Right cardiac atrium (tissue), 5 donors: ENCODE data around the gene DCAF10. TPM values are rescaled to one million over a fixed set of nuclear protein-coding genes. Genes with fewer than 3 reads are reported as not detected.
"Not testable (repeated sequence)": the region's sequence is repeated elsewhere in the genome, so short reads cannot be mapped to it uniquely, and the experiment has no call there.

Experiments used
- ATAC-seq, 2 donors: fragments of 200-7000 bp; cut with Tn5 transposase; one replicate each; pipeline versions ENCODE4 v1.8.0 to v1.9.1; 2020; ENCODE audit warnings: moderate library complexity in 2 of 2, mild to moderate bottlenecking in 1 of 2
- DNase-seq, 3 donors: peaks; one replicate each; pipeline ENCODE4 v3.0.0-alpha.2; 2020
- H3K27ac ChIP-seq: one replicate; pipeline ENCODE4 v1.5.1; 2013; ENCODE audit warnings: mild to moderate bottlenecking, low read length, control low read depth, moderate library complexity
- H3K27me3 ChIP-seq: one replicate; pipeline ENCODE4 v1.6.1; 2013; ENCODE audit not compliant: control insufficient read depth, insufficient read depth
- H3K4me1 ChIP-seq: one replicate; pipeline ENCODE4 v1.6.1; 2013; ENCODE audit warnings: low read length; ENCODE audit not compliant: control insufficient read depth, insufficient read depth
- H3K4me3 ChIP-seq: one replicate; pipeline ENCODE4 v1.5.1; 2013; ENCODE audit warnings: low read length, control low read depth
- H3K9me3 ChIP-seq: one replicate; pipeline ENCODE4 v1.6.1; 2013; ENCODE audit warnings: low read length; ENCODE audit not compliant: control insufficient read depth
- WGBS: extraction: QIAGEN DNeasy Blood & Tissue Kit; methylation state at CpG from one replicate; pipeline ENCODE4 v1.1.7; 2013; 5-methylcytosine and 5-hydroxymethylcytosine counted together
- intact Hi-C, 4 donors: fragments of 100-400 bp; cut with DNase I; formaldehyde crosslinking; loops; one replicate each; pipeline versions ENCODE4 v1.11.0 to v1.14.0; 2022 to 2023
- polyA plus RNA-seq: library from polyadenylated mRNA; stranded (reverse); fragments of 200-250 nt; gene quantifications from one replicate; pipeline ENCODE4 v1.2.3, GENCODE V29; 2013
- total RNA-seq, 4 donors: library from RNA; stranded (reverse); fragmentation: NEBNext Ultra II Directional; extraction: Animal tissue kit (Norgen Biotek cat#: 25700); gene quantifications; one replicate each; pipeline ENCODE4 v1.2.1, GENCODE V29; 2021
- donor health status: healthy with polysubstance abuse.
- donor health status: DM: no; HTN: yes; CAD: no.
- donor health status: DM: no; HTN: no; CAD: no.
- donor health status: DM: no; HTN: yes; CAD: no; lungs with severe emphysema.
- donor health status: DM: yes; HTN: yes; CAD: no.

The DCAF10 gene
- total and polyA plus RNA-seq, 5 donors = 7.7 to 18.8 (median 16.2) TPM

DNA sequence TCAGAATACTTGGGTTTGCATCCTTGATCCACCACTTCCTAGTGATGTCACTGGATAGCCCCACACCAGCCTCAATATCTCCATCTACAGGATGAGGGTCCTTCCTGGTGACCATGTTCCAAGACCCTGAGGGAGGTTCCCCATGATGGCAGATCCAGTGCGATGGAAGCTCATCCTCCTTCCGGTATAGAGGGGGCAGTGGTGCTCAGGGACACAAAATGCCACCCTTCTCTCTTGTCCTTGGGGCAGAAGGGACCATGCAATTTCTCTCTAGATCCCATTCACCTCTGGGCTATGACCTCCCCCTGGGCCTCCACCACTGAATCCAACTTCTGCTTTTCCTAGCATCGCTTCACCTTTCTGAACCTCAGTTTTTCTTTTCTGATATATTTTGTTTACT is 108.7 kb downstream of the DCAF10 start:
- no peak for DNase-seq
- Histone ChIP-seq H3K27ac (no peak overlapping the region), H3K9me3 (no peaks in the 10 kb centered on the region), H3K4me1 (no peaks in the 10 kb centered on the region), H3K4me3 (no peak overlapping the region), H3K27me3 (no peaks in the 10 kb centered on the region)
- 92% methylated on average over 3 of the region's 3 CpGs for WGBS
- intact Hi-C loops = loop anchor here in 1 of 4 donors (10.0 kb wide), 1 partner anchor 455 kb away; no protein-coding TSS in a partner anchor
- no peak for ATAC-seq

DNA sequence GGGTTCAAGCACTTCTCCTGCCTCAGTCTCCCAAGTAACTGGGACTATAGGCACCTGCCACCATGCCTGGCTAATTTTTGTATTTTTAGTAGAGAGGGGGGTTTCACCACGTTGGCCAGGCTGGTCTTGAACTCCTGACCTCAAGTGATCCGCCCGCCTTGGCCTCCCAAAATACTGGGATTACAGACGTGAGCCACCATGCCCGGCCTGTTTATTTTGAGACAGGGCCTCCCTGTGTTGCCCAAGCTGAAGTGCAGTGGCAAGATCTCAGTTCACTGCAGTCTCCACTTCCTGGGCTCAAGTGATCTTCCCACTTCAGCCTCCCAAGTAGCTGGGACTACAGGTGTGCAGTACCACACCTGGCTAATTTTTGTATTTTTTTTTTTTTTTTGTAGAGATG is 109.2 kb downstream of the DCAF10 start:
- 90% methylated on average over 5 of the region's 5 CpGs for WGBS
- not testable (repeated sequence) for H3K9me3 ChIP-seq, ATAC-seq, DNase-seq, H3K4me1 ChIP-seq, H3K27ac ChIP-seq, H3K4me3 ChIP-seq, H3K27me3 ChIP-seq
- intact Hi-C loops = loop anchor here (5.0 to 10.0 kb wide), 8 partner anchors 157 to 455 kb away; partner anchors contain the start of gene SHB (in 1 of the 4)

DNA sequence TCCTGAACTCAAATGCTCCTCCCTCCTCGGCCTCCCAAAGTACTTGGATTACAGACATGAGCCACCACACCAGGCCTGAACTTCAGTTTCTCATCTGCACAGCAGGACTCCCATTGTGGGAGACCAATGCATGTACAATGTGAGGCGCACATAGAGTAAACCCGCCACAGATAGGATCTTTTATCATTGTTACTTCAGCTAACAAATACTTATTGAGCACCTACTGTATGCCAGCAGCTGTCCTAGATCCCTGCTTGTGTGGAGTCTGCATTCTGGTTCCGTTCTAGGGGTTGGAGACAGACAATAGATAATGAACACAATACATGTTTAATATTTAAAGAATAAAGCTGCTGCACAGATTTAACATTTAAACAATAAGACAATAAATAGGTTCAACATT is 109.7 kb downstream of the DCAF10 start:
- Histone ChIP-seq H3K27me3 (no peaks in the 10 kb centered on the region), H3K9me3 (no peaks in the 10 kb centered on the region), H3K4me1 (no peaks in the 10 kb centered on the region), H3K27ac (no peak overlapping the region), H3K4me3 (no peak overlapping the region)
- ATAC-seq (no peak), DNase-seq (no peak)
- 94% methylated on average over 4 of the region's 4 CpGs for WGBS
- intact Hi-C loops = loop anchor here in 3 of 4 donors (5.0 to 10.0 kb wide), 8 partner anchors 157 to 455 kb away; partner anchors contain the start of gene SHB (in 1 of the 3)

DNA sequence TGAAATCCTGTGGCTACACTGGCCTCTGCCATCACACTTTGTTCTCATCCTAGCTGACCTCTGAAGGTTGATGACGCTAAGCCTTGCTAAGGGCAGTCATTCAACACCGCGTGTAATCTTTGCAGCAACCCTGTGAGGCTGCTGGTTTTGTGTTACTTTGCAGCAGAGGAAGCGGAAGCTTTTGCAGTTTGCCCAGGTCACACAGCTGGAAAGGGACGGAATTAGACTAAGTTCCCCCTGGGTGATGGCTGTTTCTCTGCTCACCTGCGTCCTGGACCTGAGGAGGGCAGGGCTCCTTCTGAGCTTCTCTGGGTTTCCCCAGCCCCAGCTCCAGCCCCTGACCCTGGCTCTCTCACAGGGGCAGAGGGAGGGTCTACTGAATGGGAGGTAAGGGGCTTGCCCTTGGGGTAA is 110.7 kb downstream of the DCAF10 start:
- DNase-seq (no peak), ATAC-seq (no peak)
- H3K9me3 ChIP-seq = no peaks in the 10 kb centered on the region
- no peaks in the 10 kb centered on the region for H3K4me1 ChIP-seq
- 48% methylated on average over 6 of the region's 6 CpGs for WGBS
- intact Hi-C loops = loop anchor here in 3 of 4 donors (5.0 to 10.0 kb wide), 8 partner anchors 156 to 454 kb away; partner anchors contain the start of gene SHB (in 1 of the 3)
- H3K4me3 ChIP-seq = no peak overlapping the region
- no peak overlapping the region for H3K27ac ChIP-seq
- H3K27me3 ChIP-seq = no peaks in the 10 kb centered on the region

DNA sequence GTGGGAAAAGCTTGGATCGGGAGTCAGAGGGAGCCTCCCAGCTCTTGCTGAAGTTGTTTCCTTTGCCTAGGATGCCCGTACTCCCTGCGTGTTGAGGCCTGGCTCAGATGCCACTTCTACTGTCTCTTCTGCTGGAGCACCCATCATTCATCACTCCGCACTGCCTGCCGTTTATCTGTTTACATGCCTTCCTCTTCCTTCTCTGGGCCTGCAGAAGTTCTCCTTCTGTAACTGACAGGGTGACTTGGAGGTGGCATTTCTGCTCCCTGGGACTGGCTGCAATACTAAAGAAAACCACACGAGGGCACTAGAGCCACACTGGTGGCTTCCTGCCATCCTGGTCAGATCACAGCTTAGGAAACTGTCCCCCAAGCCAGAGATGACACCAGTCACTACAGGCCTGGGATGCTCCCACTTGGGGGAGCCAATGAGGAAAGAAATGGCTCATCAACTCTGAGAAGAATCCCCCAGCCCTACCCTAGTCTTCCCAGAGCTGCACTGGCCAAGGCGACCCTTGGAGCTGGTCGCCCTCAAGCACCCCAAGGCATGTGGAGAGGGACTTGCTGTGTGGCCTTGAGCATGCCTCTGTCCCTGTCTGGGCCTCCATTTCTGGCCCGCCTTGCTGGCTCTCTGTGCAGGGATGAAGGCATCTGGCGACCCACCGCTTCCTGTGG is 113.0 kb downstream of the DCAF10 start:
- no peak overlapping the region for H3K27ac ChIP-seq
- WGBS = 53% methylated on average over 11 of the region's 11 CpGs
- intact Hi-C loops = loop anchor here (2.0 to 10.0 kb wide), 9 partner anchors 154 to 451 kb away; partner anchors contain the start of gene SHB (in 1 of the 4)
- peak; percentile 66 to 88 (median 87) for DNase-seq
- no peak overlapping the region for H3K4me3 ChIP-seq
- no peaks in the 10 kb centered on the region for H3K9me3 ChIP-seq
- peak; percentile 66 to 80 for ATAC-seq
- no peaks in the 10 kb centered on the region for H3K4me1 ChIP-seq
- H3K27me3 ChIP-seq = no peaks in the 10 kb centered on the region

DNA sequence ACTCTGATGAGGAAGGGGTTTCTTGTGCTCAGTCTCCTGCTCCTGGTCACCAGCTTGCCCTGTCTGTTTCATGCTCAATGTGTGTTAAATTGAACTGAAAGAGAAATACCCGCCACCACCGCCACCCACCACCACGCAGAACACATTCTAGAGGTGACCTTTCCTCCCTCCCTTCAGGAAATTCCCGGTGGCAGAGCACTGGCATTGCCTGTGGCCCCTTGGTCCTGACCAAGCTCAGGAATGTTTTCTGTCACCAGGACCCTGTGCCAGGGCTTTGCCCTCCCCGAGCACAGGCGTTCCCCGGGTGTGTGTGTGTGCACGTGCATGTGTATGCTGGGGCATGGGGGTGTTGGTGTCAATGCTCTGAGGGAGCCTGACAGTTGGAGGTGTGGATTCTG is 113.6 kb downstream of the DCAF10 start:
- DNase-seq = no peak
- ATAC-seq = no peak
- Histone ChIP-seq H3K4me1 (no peaks in the 10 kb centered on the region), H3K27ac (no peak overlapping the region), H3K9me3 (no peaks in the 10 kb centered on the region), H3K27me3 (no peaks in the 10 kb centered on the region), H3K4me3 (no peak overlapping the region)
- 74% methylated on average over 8 of the region's 8 CpGs for WGBS
- intact Hi-C loops = loop anchor here in 3 of 4 donors (5.0 to 10.0 kb wide), 8 partner anchors 153 to 451 kb away; partner anchors contain the start of gene SHB (in 1 of the 3)

DNA sequence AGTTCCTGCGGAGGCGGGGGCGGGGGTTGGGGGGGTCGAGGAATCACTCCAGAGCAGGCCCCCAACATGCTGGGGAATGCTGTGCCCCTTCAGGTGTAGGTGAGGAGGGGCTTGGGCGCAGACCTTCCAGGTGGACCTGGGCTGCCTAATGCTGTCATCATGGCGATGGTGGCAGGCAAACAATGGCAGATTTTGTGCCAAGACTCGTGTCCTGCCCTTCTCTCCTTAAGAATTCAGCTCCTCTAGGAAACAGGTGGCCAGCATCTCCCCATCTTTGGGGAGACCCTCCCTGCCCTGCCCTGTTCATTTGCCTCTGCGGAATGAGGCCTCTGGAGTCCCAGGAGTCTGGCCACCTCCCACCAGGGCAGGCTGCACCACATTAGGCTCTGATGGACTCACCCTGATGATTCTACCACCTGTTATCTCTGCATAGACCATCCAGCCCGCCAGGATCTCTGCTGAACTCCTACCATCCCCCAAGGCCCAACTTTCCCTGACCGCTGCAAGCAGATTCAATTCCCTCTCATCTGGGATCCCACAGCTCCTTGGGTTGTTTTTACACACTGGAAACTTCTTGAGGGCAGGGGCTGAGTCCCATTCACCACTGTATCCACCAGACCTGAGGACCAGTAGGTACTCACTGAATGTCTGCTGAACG is 114.2 kb downstream of the DCAF10 start:
- 79% methylated on average over 11 of the region's 11 CpGs for WGBS

DNA sequence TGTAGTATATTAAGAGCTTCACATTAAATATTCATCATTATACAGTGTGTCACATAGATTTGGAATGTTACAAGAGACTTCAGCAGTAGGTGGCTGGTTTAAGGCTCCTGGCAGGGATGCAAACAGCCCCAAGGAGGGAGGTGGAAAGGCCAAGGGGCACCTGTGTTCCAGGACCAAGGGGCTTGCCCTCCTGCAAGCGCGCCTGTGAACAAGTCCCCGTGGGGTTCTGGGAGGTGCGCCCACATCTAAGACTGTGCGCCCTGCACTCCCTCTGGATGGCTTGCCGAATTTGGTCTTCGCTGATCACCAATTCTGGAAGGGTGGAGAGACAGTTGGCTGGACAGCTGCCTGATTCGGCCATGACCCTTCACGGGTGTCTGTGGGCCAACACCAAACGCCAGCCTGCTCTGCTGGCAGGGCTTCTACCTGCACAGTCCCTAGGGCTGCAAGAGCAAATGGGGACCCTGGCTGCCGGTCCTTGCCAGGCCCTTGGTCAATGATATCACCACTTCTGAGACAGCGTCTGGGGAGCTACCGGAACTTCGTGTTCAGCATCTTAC is 115.4 kb downstream of the DCAF10 start:
- intact Hi-C loops = loop anchor here in 3 of 4 donors (5.0 to 10.0 kb wide), 3 partner anchors 151 to 449 kb away; partner anchors contain the start of gene SHB (in 2 of the 3)

More for the DNA sequence above, 114.2 kb downstream of the DCAF10 start:
- no peak for ATAC-seq
- intact Hi-C loops = loop anchor here (5.0 to 10.0 kb wide), 8 partner anchors 152 to 450 kb away; partner anchors contain the start of gene SHB (in 3 of the 4)
- no peak overlapping the region for H3K4me3 ChIP-seq
- no peak for DNase-seq
- no peaks in the 10 kb centered on the region for H3K4me1 ChIP-seq
- H3K27ac ChIP-seq = no peak overlapping the region
- no peaks in the 10 kb centered on the region for H3K9me3 ChIP-seq
- no peaks in the 10 kb centered on the region for H3K27me3 ChIP-seq

DNA sequence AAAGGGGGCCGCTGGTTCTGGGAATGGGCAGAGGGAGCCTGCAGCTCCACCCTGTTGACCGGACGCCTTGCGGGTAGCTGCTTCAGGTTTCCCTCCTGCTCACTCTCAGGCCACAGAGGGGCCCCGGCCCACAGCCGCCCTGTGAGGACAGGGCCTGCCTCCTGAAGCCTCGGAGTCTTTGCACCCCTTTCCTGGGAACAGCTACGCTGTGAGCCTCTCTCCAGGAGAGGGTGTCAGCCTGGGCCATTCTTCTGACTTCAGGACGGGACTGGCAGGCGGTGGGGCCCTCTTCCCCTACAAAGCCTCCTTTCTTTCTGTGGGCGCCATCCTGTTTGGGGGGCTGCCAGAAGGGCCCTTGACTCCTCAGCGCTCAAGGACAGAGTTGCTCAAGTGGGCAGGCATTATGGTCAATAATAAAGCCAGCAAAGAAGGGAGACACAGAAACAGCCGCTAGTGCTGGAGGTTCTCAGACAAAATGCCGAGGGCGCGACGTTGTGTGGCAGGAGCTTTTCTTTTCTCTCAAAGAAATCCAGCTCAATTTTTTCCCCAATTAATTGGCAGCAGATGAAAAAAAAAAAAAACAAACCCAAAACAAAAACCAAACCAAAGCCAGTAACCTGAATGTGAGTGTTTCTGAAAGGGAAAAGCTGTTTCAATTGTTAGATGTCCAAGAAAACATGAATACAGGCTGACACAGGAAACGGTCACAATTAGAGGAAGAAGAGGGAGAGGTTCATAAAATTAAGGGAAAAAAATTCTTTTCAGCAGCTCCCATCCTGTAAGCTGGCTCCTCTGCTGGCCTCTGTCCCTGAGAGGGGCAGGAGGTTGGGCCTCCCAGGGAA is 116.1 kb downstream of the DCAF10 start:
- no peaks in the 10 kb centered on the region for H3K27me3 ChIP-seq
- intact Hi-C loops = loop anchor here in 3 of 4 donors (5.0 to 10.0 kb wide), 3 partner anchors 151 to 448 kb away; partner anchors contain the start of gene SHB (in 2 of the 3)
- 55% methylated on average over 18 of the region's 18 CpGs for WGBS
- peak overlapping the region; percentile 68 for H3K27ac ChIP-seq
- DNase-seq = peak in 1 of 3 donors; percentile 62
- no peak overlapping the region for H3K4me3 ChIP-seq
- no peaks in the 10 kb centered on the region for H3K9me3 ChIP-seq
- H3K4me1 ChIP-seq = no peaks in the 10 kb centered on the region
- peak in 1 of 2 donors; percentile 68 for ATAC-seq

More for the DNA sequence above, 115.4 kb downstream of the DCAF10 start:
- no peaks in the 10 kb centered on the region for H3K4me1 ChIP-seq
- DNase-seq (no peak), ATAC-seq (no peak)
- no peaks in the 10 kb centered on the region for H3K9me3 ChIP-seq
- no peaks in the 10 kb centered on the region for H3K27me3 ChIP-seq
- peak overlapping the region; percentile 31 for H3K27ac ChIP-seq
- 72% methylated on average over 14 of the region's 14 CpGs for WGBS
- H3K4me3 ChIP-seq = no peak overlapping the region
